Heart right ventricle (tissue), 16 donors: ENCODE results near the gene KLHDC7B. TPM values are rescaled to one million over a fixed set of nuclear protein-coding genes. Genes with fewer than 3 reads are reported as not detected.

Source experiments
- ATAC-seq, 8 donors: fragments of 200-7000 bp; cut with Tn5 transposase; one replicate each; pipeline ENCODE4 v1.9.1; 2020; ENCODE audit warnings: mild to moderate bottlenecking in 8 of 8, moderate library complexity in 8 of 8, moderate number of reproducible peaks in 1 of 8
- DNase-seq, 2 donors: peaks; one replicate each; pipeline ENCODE4 v3.0.0-alpha.2; 2020
- H3K27ac ChIP-seq, 10 donors: fragments of 200-600 bp; sonication (generic) in 2 of 10; one replicate each; pipeline versions ENCODE4 v1.5.0 to v1.8.0; 2020 to 2022; ENCODE audit warnings: mild to moderate bottlenecking in 3 of 10
- H3K27me3 ChIP-seq, 7 donors: fragments of 200-600 bp; one replicate each; pipeline ENCODE4 v1.8.0; 2021 to 2022; ENCODE audit warnings: mild to moderate bottlenecking in 2 of 7
- H3K36me3 ChIP-seq, 9 donors: fragments of 200-600 bp; sonication (generic) in 1 of 9; one replicate each; pipeline versions ENCODE4 v1.5.0 to v1.8.0; 2020 to 2022; ENCODE audit warnings: mild to moderate bottlenecking in 2 of 9
- H3K4me1 ChIP-seq, 9 donors: fragments of 200-600 bp; sonication (generic) in 1 of 9; one replicate each; pipeline versions ENCODE4 v1.5.0 to v1.8.0; 2020 to 2022; ENCODE audit warnings: mild to moderate bottlenecking in 4 of 9
- H3K4me3 ChIP-seq, 10 donors: fragments of 200-600 bp; sonication (generic) in 2 of 10; one replicate each; pipeline versions ENCODE4 v1.5.0 to v1.8.0; 2020 to 2022; ENCODE audit warnings: mild to moderate bottlenecking in 7 of 10, moderate library complexity in 2 of 10
- H3K9me3 ChIP-seq, 11 donors: fragments of 200-600 bp in 10 of 11; sonication (generic) in 2 of 11; one replicate each; pipeline versions ENCODE4 v1.5.0 to v1.8.0; 2013 to 2022; ENCODE audit warnings: mild to moderate bottlenecking in 2 of 11, control low read depth in 1 of 11, moderate library complexity in 1 of 11
- WGBS, 2 donors: extraction: QIAGEN DNeasy Blood & Tissue Kit; methylation state at CpG; one replicate each; pipeline ENCODE4 v1.1.7; 2013; ENCODE audit warnings: inconsistent platforms in 1 of 2; 5-methylcytosine and 5-hydroxymethylcytosine counted together
- intact Hi-C, 10 donors: fragments of 100-400 bp; cut with DNase I; formaldehyde crosslinking; loops; one replicate each; pipeline versions ENCODE4 v1.11.1 to v1.14.2; 2022
- polyA plus RNA-seq, 2 donors: library from polyadenylated mRNA; stranded (reverse); fragments of 200-250 nt; gene quantifications; one replicate each; pipeline ENCODE4 v1.2.3, GENCODE V29; 2013
- total RNA-seq, 10 donors: library from RNA; stranded (reverse); fragmentation: NEBNext Ultra II Directional in 3 of 10; extraction: Animal tissue kit (Norgen Biotek cat#: 25700) in 3 of 10; gene quantifications; one replicate each; pipeline versions ENCODE4 v1.2.1 to v1.2.4, GENCODE V29; 2021 to 2023
- TF ChIP-seq, protein P1 (sequence below), 9 donors: fragments of 200-600 bp; sonication (generic) in 2 of 9; IDR thresholded peaks; one replicate each; pipeline versions ENCODE4 v1.5.0 to v1.8.0; 2021 to 2022; ENCODE audit warnings: antibody characterized with exemption in 9 of 9, mild to moderate bottlenecking in 5 of 9, moderate library complexity in 1 of 9
- donor health status: Arrhythmogenic right ventricular cardiomyopathy.
- donor health status: ischemic (EF 13 %, LVEDD 7.1; RV severe dilation, severe dysfunction).
- donor health status: healthy with polysubstance abuse.
- donor health status: DM: no; HTN: yes; CAD: no.
- donor health status: DM: no; HTN: no; CAD: no.
- donor health status: ischemic (EF 25% LVEDD 6.9; RV normal size, moderate dysfunction).
- donor health status: ischemic (EF 25% LVEDD 5.7; RV mildly dilated, moderate dysfunction).
- donor health status: healthy.
- donor health status: DM: yes; HTN: yes; CAD: no.
- donor health status: Ischemic cardiomyopathy.
- donor health status: ischemic (EF 35%, LVEDD 5.7; RV mildly dilated, moderate dysfunction).
- donor health status: nonischemic (EF 11% LVEDD 7.7; RV severe dilation, severe dysfunction).
- donor health status: DM: yes; HTN: yes; CAD: no.
- donor health status: PGD.
- donor health status: ischemic (EF 29% LVEDD 5.4; RV normal size, mild dysfunction).
- donor health status: nonischemic (EF 23%, LVEDD 6.1; RV moderate dilation, normal function).

KLHDC7B gene
- total and polyA plus RNA-seq, 12 donors, result 0.10 to 1.3 (median 0.13) TPM; not detected in 7

- peaks cover 5 to 60% (median 38%) of the 10 kb centered on the region in 9 donors for H3K4me1 ChIP-seq
- no peaks in the 10 kb centered on the region for H3K9me3 ChIP-seq
- intact Hi-C loops, result loop anchor here in 3 of 10 donors (5.0 kb wide), 1 partner anchor 46 kb away; no protein-coding TSS in a partner anchor
- 38 to 40% methylated on average over 5 of the region's 5 CpGs for WGBS, 2 donors
- H3K4me3 ChIP-seq, result peak overlapping the region in 3 of 10 donors; percentile 57 to 62 (median 59)
- DNase-seq (no peak), ATAC-seq (peak in 5 of 8 donors; percentile 17 to 47 (median 32))
- TF ChIP-seq, protein P1, sequence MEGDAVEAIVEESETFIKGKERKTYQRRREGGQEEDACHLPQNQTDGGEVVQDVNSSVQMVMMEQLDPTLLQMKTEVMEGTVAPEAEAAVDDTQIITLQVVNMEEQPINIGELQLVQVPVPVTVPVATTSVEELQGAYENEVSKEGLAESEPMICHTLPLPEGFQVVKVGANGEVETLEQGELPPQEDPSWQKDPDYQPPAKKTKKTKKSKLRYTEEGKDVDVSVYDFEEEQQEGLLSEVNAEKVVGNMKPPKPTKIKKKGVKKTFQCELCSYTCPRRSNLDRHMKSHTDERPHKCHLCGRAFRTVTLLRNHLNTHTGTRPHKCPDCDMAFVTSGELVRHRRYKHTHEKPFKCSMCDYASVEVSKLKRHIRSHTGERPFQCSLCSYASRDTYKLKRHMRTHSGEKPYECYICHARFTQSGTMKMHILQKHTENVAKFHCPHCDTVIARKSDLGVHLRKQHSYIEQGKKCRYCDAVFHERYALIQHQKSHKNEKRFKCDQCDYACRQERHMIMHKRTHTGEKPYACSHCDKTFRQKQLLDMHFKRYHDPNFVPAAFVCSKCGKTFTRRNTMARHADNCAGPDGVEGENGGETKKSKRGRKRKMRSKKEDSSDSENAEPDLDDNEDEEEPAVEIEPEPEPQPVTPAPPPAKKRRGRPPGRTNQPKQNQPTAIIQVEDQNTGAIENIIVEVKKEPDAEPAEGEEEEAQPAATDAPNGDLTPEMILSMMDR (IDR thresholded peaks at IDR 0.05), result peak in 7 of 9 donors; percentile 11 to 60 (median 46)
- H3K36me3 ChIP-seq, result peaks cover 0 to 79% (median 11%) of the 10 kb centered on the region in 9 donors
- peak overlapping the region in 5 of 10 donors; percentile 5 to 100 (median 30) for H3K27ac ChIP-seq
- no peaks in the 10 kb centered on the region for H3K27me3 ChIP-seq
Observed at GRCh38 chr22:50576070-50576469, 30.4 kb downstream of the KLHDC7B start.

- intact Hi-C loops, result loop anchor here in 3 of 10 donors (5.0 kb wide), 1 partner anchor 45 kb away; no protein-coding TSS in a partner anchor
Observed at GRCh38 chr22:50576806-50577696, 31.4 kb downstream of the KLHDC7B start.

GRCh38 chr22:50577697-50577986, 31.9 kb downstream of the KLHDC7B start:
- Histone ChIP-seq H3K4me1 (peaks cover 5 to 62% (median 48%) of the 10 kb centered on the region in 9 donors), H3K27me3 (no peaks in the 10 kb centered on the region), H3K9me3 (no peaks in the 10 kb centered on the region), H3K27ac (peak overlapping the region; percentile 80 to 100 (median 96)), H3K4me3 (peak overlapping the region in 9 of 10 donors; percentile 43 to 62 (median 57)), H3K36me3 (peaks cover 0 to 67% (median 8%) of the 10 kb centered on the region in 9 donors)
- DNase-seq (peak in 1 of 2 donors; percentile 15), ATAC-seq (no peak)
- TF ChIP-seq, protein P1 (IDR thresholded peaks at IDR 0.05), result no peak
- WGBS, 2 donors, result 31 to 36% methylated on average over 23 of the region's 23 CpGs
- intact Hi-C loops, result loop anchor here in 3 of 10 donors (5.0 kb wide), 1 partner anchor 45 kb away; no protein-coding TSS in a partner anchor

More at GRCh38 chr22:50576806-50577696, 31.4 kb downstream of the KLHDC7B start:
- no peak for DNase-seq
- Histone ChIP-seq H3K27me3 (no peaks in the 10 kb centered on the region), H3K4me3 (peak overlapping the region in 9 of 10 donors; percentile 43 to 62 (median 57)), H3K27ac (peak overlapping the region in 9 of 10 donors; percentile 80 to 100 (median 96)), H3K9me3 (no peaks in the 10 kb centered on the region), H3K4me1 (peaks cover 5 to 61% (median 48%) of the 10 kb centered on the region in 9 donors), H3K36me3 (peaks cover 0 to 73% (median 11%) of the 10 kb centered on the region in 9 donors)
- 62 to 65% methylated on average over 18 of the region's 18 CpGs for WGBS, 2 donors
- TF ChIP-seq, protein P1 (IDR thresholded peaks at IDR 0.05), result no peak
- ATAC-seq, result peak in 1 of 8 donors; percentile 5
